Epithelial cell of proximal tubule (primary cell): ENCODE measurements around the gene NKD1. TPM values are rescaled to one million over a fixed set of nuclear protein-coding genes. Genes with fewer than 3 reads are reported as not detected.

Source experiments
- DNase-seq: peaks from one replicate; pipeline ENCODE4 v3.0.0-alpha.2; 2011; ENCODE audit warnings: low read depth
- H3K4me3 ChIP-seq: 2 replicates; pipeline ENCODE4 v1.5.1; 2011; ENCODE audit warnings: low read depth, mild to moderate bottlenecking, low read length
- CTCF ChIP-seq: conservative IDR thresholded peaks from 2 replicates; pipeline ENCODE4 v1.5.1; 2012; ENCODE audit warnings: low read depth, mild to moderate bottlenecking, low read length
- total RNA-seq: library from RNA; depleted of rRNA; stranded (reverse); fragments of >200 nt; gene quantifications from 2 replicates; pipeline ENCODE4 v1.2.3, GENCODE V29; 2015

Gene NKD1
- total RNA-seq, 1 donor from 2014 or later = not detected

- DNase-seq = no peak
- H3K4me3 ChIP-seq = no peak overlapping the region
- TF ChIP-seq CTCF = no peak
Measured at GRCh38 chr16:50565428-50565827, 17.2 kb downstream of the NKD1 start.

DNA sequence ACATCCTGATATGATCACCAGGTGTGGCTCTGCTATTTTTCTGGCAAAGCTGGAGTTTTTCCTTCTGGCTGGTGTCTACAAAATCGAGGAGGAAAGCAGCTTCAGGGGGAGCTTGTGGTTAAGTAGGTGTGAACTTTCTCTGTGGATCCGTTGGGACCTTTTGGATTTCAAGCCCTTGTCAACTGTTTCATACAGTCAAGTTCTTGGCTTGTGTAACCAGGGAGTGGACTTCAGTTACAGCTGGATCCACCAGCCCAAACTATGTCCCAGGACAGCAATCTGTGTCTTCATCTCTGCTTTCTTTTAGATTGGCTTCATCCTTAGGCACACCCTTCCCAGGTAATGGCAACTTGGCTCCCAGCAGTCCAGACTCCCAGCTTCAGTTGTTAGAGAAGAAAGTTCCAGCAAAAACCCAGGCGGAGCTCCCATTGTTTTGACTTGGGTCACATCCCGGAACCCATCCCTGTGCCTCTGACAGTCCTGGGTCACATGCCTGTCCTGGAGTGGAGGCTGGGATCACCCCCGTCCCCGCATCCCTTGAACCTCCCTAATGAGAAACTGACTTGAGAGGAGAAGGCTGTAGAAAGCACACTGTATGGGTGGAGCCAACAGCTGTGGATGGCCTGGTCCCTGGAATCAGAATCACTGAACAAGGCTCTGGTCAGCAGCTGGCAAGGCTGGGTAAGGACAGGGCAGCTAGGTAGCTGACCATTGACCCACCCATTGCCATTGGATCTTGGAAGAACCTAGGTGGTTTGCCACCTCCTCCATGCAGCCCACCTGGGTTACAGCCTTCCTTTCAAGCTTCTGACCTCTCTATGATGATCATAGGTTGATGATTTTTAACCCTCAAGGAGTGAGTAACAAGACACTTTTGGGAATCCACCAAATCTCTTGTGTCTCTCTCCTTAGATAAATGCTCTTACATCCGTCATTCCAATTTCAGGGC, 18.1 kb downstream of the NKD1 start:
- no peak overlapping the region for H3K4me3 ChIP-seq
- TF ChIP-seq CTCF = no peak
- no peak for DNase-seq

DNA sequence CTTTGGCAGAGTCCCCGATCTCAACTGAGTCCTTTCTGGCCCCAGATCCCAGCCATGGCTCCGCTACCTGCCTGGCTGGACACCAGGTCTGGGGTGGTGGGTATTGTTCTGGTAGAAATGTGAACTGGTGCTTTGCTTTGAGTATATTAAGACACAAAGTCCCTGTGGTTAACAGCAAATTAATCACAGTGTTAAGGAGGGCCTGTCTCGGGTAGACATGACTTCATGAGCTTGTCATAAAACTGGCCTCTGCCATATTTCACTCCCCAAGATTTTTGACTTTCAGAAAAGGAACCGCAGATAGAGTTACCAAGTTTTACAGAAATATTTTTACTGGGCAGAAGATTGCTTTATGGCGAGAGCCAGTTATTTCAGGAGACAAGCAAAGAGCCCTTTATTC, 19.5 kb downstream of the NKD1 start:
- DNase-seq = no peak
- TF ChIP-seq CTCF = no peak
- no peak overlapping the region for H3K4me3 ChIP-seq

DNA sequence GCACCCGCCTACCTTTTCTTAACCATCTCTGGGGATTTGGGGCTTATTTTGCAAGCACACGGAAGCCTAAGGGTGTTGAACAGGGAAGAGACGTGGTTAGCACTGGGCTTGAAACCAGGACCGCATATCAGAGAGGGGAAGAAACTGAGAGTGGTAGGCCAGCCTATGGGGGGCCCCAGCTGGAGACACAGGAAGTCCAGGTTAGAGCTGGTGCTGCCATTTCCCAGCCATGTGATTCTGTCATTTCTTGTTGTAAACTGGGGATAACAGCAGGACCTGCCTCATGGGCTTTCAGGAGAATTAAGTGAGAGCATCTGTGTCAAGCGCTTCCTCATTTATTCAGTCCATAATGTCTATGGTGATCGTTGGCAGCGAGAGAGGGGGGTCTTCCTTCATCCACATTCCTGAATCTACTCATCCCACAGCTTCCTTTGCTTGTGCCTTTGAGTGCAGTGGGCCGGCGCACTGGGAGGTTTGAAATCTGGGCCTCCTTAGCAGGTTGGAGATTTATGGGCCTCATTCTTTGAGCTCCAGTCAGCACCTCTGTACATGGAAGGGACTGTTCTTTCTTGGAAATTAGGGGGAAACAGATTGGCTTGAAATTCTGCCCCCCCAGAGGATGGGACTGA, 20.1 kb downstream of the NKD1 start:
- no peak for DNase-seq
- no peak for TF ChIP-seq CTCF
- H3K4me3 ChIP-seq = no peak overlapping the region

DNA sequence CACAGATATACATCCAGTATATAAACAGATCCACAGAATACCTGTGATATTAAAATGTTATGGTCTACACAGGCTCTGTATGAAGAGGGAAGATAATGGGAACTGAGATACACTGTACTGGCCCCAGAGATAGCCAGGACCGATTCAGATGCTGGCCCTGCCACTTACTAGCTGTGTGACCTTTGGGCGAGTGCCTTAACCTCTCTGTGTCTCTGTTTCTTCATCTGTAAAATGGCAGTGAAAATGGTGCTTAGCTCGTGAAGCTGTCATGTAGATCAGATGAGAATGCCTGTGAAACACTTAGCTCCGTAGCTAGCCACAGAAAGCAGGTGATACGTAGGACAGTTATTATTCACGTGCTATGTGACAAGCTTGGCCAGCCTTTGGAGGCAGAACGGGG, 22.2 kb downstream of the NKD1 start:
- DNase-seq = no peak
- no peak for TF ChIP-seq CTCF
- H3K4me3 ChIP-seq = no peak overlapping the region

DNA sequence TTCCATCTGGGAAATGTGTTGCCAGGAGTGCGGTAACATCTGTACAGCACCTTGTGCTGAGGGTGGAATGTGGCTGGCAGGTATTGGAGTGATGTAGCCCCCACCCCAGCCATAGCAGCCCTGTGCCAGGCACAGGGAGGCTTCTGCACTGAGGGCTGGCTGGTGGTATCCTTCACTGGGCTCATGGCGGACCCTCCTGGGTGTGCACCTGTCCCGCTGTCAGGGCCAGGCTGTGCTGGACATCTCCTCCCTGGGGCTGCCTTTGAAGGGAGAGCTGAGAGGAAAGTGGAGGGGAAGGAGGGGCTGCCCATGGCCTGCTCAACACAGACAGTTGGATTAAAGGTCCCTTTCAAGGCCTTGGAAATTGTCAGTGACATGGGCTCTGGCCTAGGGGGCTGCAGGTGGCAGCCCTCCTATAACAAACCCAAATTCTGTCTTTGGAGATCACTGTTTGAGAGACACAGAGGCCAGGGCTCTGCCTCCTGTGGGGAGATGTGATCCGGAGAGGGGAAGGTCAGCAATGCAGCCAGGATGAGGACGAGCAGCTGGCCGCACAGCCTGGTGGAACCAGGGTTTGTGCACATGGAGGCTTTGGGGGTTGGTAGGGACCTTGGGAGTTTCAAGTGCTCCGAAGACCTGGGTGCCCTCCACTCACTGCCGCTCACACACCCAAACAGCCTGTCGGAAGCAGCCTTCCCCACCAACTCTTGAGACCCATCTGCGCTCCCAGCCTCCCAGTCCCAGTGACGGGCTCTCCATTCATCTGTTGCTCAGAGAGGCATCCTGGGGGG, 22.8 kb downstream of the NKD1 start:
- no peak overlapping the region for H3K4me3 ChIP-seq
- no peak for TF ChIP-seq CTCF
- DNase-seq = no peak
